HepG2 (cell line): Measurements from ENCODE around the gene FAM25A. TPM values are rescaled to one million over a fixed set of nuclear protein-coding genes. Genes with fewer than 3 reads are reported as not detected.

Experiments used
- ARHGAP35 ChIP-seq: sonication (generic); formaldehyde crosslinking; IDR thresholded peaks from 2 replicates; pipeline ENCODE4 v1.9.0; 2022; ENCODE audit warnings: mild to moderate bottlenecking, inconsistent platforms, moderate library complexity, missing genetic modification reagents, borderline replicate concordance
- ESRRA ChIP-seq: sonication (generic); formaldehyde crosslinking; IDR thresholded peaks from 2 replicates; pipeline ENCODE4 v1.5.1; 2020; ENCODE audit warnings: mild to moderate bottlenecking, low read depth, missing genetic modification reagents
- FOXP1 ChIP-seq, 2 experiments: fragments of 450-650 bp in 1 of 2; IDR thresholded peaks; 2 replicates each; pipeline ENCODE4 v1.6.1; 2017 to 2018; ENCODE audit warnings: antibody characterized with exemption in 1 of 2
- HNRNPH1 ChIP-seq: fragments of 200-400 bp; formaldehyde crosslinking; optimal IDR thresholded peaks from 2 replicates; pipeline ENCODE3; 2017; ENCODE audit warnings: mild to moderate bottlenecking, low read depth, low read length
- KLF12 ChIP-seq: sonication (generic); formaldehyde crosslinking; IDR thresholded peaks from 2 replicates; pipeline ENCODE4 v1.4.0; 2020; ENCODE audit warnings: missing genetic modification reagents, borderline replicate concordance
- NR2F6 ChIP-seq, 2 experiments: IDR thresholded peaks; 2 replicates each; pipeline ENCODE4 v1.6.1; 2016; ENCODE audit warnings: antibody characterized with exemption in 1 of 2, mild to moderate bottlenecking in 1 of 2
- PHF21A ChIP-seq: sonication (generic); formaldehyde crosslinking; IDR thresholded peaks from 2 replicates; pipeline ENCODE4 v1.5.0; 2020; ENCODE audit warnings: mild to moderate bottlenecking, missing genetic modification reagents
- ZNF350 ChIP-seq: sonication (generic); formaldehyde crosslinking; IDR thresholded peaks from 2 replicates; pipeline ENCODE4 v1.4.0; 2020; ENCODE audit warnings: mild to moderate bottlenecking, low read depth, missing genetic modification reagents, borderline replicate concordance
- polyA plus RNA-seq, 8 experiments: library from polyadenylated mRNA; depleted of rRNA in 3 of 8; stranded (reverse) in 7 of 8; unstranded in 1 of 8; fragments of >200 nt; fragmentation: Illumina TruSeq in 4 of 8; extraction: Trizol in 4 of 8; gene quantifications; 2 replicates each; pipeline versions ENCODE4 v1.2.1 to v1.2.3, GENCODE V29; 2011 to 2016; ENCODE audit warnings: low read depth in 4 of 8, missing spikeins in 1 of 8, mixed read lengths in 1 of 8; ENCODE audit not compliant: insufficient read depth in 1 of 8
- total RNA-seq, 5 experiments: library from RNA; depleted of rRNA; stranded (reverse); fragments of >200 nt; fragmentation: Illumina TruSeq; extraction: Trizol; gene quantifications; 2 replicates each; pipeline ENCODE4 v1.2.3, GENCODE V29; 2016; ENCODE audit warnings: low read depth in 1 of 5
- TF ChIP-seq, protein P1 (sequence below): sonication (generic); formaldehyde crosslinking; IDR thresholded peaks from 2 replicates; pipeline ENCODE4 v1.8.0; 2022; ENCODE audit warnings: mild to moderate bottlenecking, missing genetic modification reagents, moderate library complexity
- TF ChIP-seq, protein P2 (sequence below): sonication (generic); formaldehyde crosslinking; IDR thresholded peaks from 2 replicates; pipeline ENCODE4 v1.4.0; 2020; ENCODE audit warnings: mild to moderate bottlenecking, missing genetic modification reagents
- TF ChIP-seq, protein P3 (sequence below): sonication (generic); formaldehyde crosslinking; IDR thresholded peaks from 2 replicates; pipeline ENCODE4 v1.4.0; 2020; ENCODE audit warnings: missing genetic modification reagents, borderline replicate concordance
- TF ChIP-seq, protein P4 (sequence below): sonication (generic); formaldehyde crosslinking; IDR thresholded peaks from 2 replicates; pipeline ENCODE4 v1.4.0; 2020; ENCODE audit warnings: missing genetic modification reagents
- TF ChIP-seq, protein P5 (sequence below): IDR thresholded peaks from 2 replicates; pipeline ENCODE4 v1.6.1; 2012; ENCODE audit warnings: inconsistent platforms
- TF ChIP-seq, protein P6 (sequence below): sonication (generic); formaldehyde crosslinking; IDR thresholded peaks from 2 replicates; pipeline ENCODE4 v1.5.1; 2020; ENCODE audit warnings: missing genetic modification reagents, mild to moderate bottlenecking, borderline replicate concordance
- TF ChIP-seq, protein P7 (sequence below): sonication (generic); formaldehyde crosslinking; IDR thresholded peaks from 2 replicates; pipeline ENCODE4 v1.8.0; 2022; ENCODE audit warnings: low read depth, missing genetic modification reagents

Gene FAM25A
- total and polyA plus RNA-seq, 2 of the 13 experiments (the other 11 are each of a cell fraction or from before 2014, with no cell fraction given): not detected

DNA sequence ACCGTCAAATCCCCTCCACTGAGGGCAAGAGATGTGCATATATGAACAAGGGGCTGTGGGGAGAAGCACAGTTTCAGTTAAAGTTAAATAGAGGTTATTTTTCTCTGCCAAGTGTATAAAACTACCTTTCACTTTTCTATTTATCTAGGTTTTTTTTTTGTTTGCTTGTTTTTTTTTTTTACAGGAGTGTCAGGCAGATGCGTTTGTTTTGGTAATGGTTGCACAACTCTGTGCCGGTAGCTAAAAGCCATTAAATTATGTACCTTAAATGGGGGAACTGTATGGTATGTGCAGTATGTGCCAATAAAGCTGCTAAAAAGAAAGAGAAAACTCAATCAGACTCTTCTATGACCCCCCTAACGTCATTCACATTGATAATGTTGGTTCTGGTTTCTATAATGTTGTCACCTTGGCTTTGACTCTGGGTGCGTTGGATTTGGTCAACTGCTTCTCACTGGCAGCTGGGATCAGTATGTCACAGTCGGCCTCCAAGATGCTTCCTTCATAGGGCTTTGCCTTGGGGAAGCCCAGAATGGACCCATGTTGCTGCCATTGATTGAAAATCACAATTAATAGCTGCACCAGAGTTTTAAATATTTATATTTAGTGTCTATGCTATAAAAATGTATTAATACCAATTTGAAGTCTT, 40.3 kb downstream of the FAM25A start (continued):
- TF ChIP-seq, protein P1, sequence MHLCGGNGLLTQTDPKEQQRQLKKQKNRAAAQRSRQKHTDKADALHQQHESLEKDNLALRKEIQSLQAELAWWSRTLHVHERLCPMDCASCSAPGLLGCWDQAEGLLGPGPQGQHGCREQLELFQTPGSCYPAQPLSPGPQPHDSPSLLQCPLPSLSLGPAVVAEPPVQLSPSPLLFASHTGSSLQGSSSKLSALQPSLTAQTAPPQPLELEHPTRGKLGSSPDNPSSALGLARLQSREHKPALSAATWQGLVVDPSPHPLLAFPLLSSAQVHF (CRISPR knock-in tag): no peak
- TF ChIP-seq, protein P2, sequence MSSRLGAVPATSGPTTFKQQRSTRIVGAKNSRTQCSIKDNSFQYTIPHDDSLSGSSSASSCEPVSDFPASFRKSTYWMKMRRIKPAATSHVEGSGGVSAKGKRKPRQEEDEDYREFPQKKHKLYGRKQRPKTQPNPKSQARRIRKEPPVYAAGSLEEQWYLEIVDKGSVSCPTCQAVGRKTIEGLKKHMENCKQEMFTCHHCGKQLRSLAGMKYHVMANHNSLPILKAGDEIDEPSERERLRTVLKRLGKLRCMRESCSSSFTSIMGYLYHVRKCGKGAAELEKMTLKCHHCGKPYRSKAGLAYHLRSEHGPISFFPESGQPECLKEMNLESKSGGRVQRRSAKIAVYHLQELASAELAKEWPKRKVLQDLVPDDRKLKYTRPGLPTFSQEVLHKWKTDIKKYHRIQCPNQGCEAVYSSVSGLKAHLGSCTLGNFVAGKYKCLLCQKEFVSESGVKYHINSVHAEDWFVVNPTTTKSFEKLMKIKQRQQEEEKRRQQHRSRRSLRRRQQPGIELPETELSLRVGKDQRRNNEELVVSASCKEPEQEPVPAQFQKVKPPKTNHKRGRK (CRISPR knock-in tag): no peak
- TF ChIP-seq, protein P3, sequence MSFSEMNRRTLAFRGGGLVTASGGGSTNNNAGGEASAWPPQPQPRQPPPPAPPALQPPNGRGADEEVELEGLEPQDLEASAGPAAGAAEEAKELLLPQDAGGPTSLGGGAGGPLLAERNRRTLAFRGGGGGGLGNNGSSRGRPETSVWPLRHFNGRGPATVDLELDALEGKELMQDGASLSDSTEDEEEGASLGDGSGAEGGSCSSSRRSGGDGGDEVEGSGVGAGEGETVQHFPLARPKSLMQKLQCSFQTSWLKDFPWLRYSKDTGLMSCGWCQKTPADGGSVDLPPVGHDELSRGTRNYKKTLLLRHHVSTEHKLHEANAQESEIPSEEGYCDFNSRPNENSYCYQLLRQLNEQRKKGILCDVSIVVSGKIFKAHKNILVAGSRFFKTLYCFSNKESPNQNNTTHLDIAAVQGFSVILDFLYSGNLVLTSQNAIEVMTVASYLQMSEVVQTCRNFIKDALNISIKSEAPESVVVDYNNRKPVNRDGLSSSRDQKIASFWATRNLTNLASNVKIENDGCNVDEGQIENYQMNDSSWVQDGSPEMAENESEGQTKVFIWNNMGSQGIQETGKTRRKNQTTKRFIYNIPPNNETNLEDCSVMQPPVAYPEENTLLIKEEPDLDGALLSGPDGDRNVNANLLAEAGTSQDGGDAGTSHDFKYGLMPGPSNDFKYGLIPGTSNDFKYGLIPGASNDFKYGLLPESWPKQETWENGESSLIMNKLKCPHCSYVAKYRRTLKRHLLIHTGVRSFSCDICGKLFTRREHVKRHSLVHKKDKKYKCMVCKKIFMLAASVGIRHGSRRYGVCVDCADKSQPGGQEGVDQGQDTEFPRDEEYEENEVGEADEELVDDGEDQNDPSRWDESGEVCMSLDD: no peak
- TF ChIP-seq HNRNPH1: no peak
- TF ChIP-seq, protein P4, sequence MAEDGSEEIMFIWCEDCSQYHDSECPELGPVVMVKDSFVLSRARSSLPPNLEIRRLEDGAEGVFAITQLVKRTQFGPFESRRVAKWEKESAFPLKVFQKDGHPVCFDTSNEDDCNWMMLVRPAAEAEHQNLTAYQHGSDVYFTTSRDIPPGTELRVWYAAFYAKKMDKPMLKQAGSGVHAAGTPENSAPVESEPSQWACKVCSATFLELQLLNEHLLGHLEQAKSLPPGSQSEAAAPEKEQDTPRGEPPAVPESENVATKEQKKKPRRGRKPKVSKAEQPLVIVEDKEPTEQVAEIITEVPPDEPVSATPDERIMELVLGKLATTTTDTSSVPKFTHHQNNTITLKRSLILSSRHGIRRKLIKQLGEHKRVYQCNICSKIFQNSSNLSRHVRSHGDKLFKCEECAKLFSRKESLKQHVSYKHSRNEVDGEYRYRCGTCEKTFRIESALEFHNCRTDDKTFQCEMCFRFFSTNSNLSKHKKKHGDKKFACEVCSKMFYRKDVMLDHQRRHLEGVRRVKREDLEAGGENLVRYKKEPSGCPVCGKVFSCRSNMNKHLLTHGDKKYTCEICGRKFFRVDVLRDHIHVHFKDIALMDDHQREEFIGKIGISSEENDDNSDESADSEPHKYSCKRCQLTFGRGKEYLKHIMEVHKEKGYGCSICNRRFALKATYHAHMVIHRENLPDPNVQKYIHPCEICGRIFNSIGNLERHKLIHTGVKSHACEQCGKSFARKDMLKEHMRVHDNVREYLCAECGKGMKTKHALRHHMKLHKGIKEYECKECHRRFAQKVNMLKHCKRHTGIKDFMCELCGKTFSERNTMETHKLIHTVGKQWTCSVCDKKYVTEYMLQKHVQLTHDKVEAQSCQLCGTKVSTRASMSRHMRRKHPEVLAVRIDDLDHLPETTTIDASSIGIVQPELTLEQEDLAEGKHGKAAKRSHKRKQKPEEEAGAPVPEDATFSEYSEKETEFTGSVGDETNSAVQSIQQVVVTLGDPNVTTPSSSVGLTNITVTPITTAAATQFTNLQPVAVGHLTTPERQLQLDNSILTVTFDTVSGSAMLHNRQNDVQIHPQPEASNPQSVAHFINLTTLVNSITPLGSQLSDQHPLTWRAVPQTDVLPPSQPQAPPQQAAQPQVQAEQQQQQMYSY (CRISPR knock-in tag): no peak
- no peak for TF ChIP-seq PHF21A (CRISPR knock-in tag)
- TF ChIP-seq, protein P5, sequence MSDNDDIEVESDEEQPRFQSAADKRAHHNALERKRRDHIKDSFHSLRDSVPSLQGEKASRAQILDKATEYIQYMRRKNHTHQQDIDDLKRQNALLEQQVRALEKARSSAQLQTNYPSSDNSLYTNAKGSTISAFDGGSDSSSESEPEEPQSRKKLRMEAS: no peak
- TF ChIP-seq, protein P6, sequence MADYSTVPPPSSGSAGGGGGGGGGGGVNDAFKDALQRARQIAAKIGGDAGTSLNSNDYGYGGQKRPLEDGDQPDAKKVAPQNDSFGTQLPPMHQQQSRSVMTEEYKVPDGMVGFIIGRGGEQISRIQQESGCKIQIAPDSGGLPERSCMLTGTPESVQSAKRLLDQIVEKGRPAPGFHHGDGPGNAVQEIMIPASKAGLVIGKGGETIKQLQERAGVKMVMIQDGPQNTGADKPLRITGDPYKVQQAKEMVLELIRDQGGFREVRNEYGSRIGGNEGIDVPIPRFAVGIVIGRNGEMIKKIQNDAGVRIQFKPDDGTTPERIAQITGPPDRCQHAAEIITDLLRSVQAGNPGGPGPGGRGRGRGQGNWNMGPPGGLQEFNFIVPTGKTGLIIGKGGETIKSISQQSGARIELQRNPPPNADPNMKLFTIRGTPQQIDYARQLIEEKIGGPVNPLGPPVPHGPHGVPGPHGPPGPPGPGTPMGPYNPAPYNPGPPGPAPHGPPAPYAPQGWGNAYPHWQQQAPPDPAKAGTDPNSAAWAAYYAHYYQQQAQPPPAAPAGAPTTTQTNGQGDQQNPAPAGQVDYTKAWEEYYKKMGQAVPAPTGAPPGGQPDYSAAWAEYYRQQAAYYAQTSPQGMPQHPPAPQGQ (CRISPR knock-in tag): no peak
- TF ChIP-seq ZNF350: no peak
- TF ChIP-seq, protein P7, sequence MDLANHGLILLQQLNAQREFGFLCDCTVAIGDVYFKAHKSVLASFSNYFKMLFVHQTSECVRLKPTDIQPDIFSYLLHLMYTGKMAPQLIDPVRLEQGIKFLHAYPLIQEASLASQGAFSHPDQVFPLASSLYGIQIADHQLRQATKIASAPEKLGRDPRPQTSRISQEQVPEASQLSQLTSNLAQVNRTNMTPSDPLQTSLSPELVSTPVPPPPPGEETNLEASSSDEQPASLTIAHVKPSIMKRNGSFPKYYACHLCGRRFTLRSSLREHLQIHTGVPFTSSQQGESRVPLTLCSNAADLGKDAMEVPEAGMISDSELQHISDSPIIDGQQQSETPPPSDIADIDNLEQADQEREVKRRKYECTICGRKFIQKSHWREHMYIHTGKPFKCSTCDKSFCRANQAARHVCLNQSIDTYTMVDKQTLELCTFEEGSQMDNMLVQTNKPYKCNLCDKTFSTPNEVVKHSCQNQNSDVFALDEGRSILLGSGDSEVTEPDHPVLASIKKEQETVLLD (CRISPR knock-in tag): no peak
- no peak for TF ChIP-seq NR2F6 (IDR thresholded peaks at IDR 0.05)
- no peak for TF ChIP-seq NR2F6 (CRISPR knock-in tag; IDR thresholded peaks at IDR 0.05)
- no peak for TF ChIP-seq KLF12 (CRISPR knock-in tag)
- TF ChIP-seq ESRRA (CRISPR knock-in tag): no peak
- no peak for TF ChIP-seq ARHGAP35
- no peak for TF ChIP-seq FOXP1 (IDR thresholded peaks at IDR 0.05)
- TF ChIP-seq FOXP1 (CRISPR knock-in tag; IDR thresholded peaks at IDR 0.05): 0 out of 2 replicates have a peak, but pooled peaks have one; percentile 12
